OCI-LY3 (cell line): Measurements from ENCODE around the gene PDE10A.

Experiments
- H2AFZ ChIP-seq: fragments of 200-600, 300-600 bp; shearing (Covaris generic); 2 replicates; pipeline ENCODE4 v1.6.0; 2014; ENCODE audit warnings: antibody characterized with exemption, low read depth, low read length
- H3K27ac ChIP-seq: fragments of 200-600, 300-600 bp; sonication (generic); 2 replicates; pipeline ENCODE4 v1.5.1; 2014; ENCODE audit warnings: mild to moderate bottlenecking, low read length, moderate library complexity, mixed read lengths
- H3K27me3 ChIP-seq: fragments of 200-600, 300-600 bp; sonication (generic); 2 replicates; pipeline ENCODE4 v1.6.1; 2014; ENCODE audit warnings: low read depth, low read length, mixed read lengths
- H3K36me3 ChIP-seq: fragments of 200-600, 300-600 bp; sonication (generic); replicated peaks from 2 replicates; pipeline ENCODE3; 2014; ENCODE audit warnings: low read depth, low read length, mixed read lengths
- H3K4me1 ChIP-seq: fragments of 300-600, 200-600 bp; sonication (generic); 2 replicates; pipeline ENCODE4 v1.6.1; 2014; ENCODE audit warnings: low read length, mixed read lengths
- H3K4me2 ChIP-seq: fragments of 200-600, 300-600 bp; sonication (generic); 2 replicates; pipeline ENCODE4 v1.6.1; 2014; ENCODE audit warnings: low read length, mixed read lengths
- H3K4me3 ChIP-seq: fragments of 300-600, 200-600 bp; sonication (generic); 2 replicates; pipeline ENCODE4 v1.5.1; 2014; ENCODE audit warnings: antibody characterized with exemption, mild to moderate bottlenecking, low read length, moderate library complexity
- H3K79me2 ChIP-seq: fragments of 300-600, 200-600 bp; shearing (Covaris generic); 2 replicates; pipeline ENCODE4 v1.6.1; 2014; ENCODE audit warnings: mild to moderate bottlenecking, low read length, mixed read lengths
- H3K9ac ChIP-seq: fragments of 300-600, 200-600 bp; shearing (Covaris generic); 2 replicates; pipeline ENCODE4 v1.6.0; 2014; ENCODE audit warnings: mild to moderate bottlenecking, low read length, moderate library complexity
- H3K9me3 ChIP-seq: fragments of 200-600, 300-600 bp; shearing (Covaris generic); 2 replicates; pipeline ENCODE4 v1.6.1; 2014; ENCODE audit warnings: low read length, mixed read lengths; ENCODE audit not compliant: insufficient read depth
- H4K20me1 ChIP-seq: fragments of 200-600, 300-600 bp; sonication (generic); 2 replicates; pipeline ENCODE4 v1.6.1; 2016; ENCODE audit warnings: low read length, mixed read lengths; ENCODE audit not compliant: insufficient read depth
- CTCF ChIP-seq: fragments of 200-600, 300-600 bp; sonication (generic); IDR thresholded peaks from 2 replicates; pipeline ENCODE4 v1.5.1; 2014; ENCODE audit warnings: antibody characterized with exemption, low read length, low read depth
- EZH2phosphoT487 ChIP-seq: fragments of 200-600 bp; shearing (Covaris generic); IDR thresholded peaks from 2 replicates; pipeline ENCODE4 v1.6.1; 2018; ENCODE audit warnings: antibody characterized with exemption, mixed run types, low read depth

PDE10A gene

GRCh38 chr6:165383323-165383722 is 279.7 kb downstream of the PDE10A start:
- Histone ChIP-seq H3K27ac (no peak overlapping the region), H3K9ac (no peak overlapping the region), H4K20me1 (no peaks in the 10 kb centered on the region), H3K4me3 (no peak overlapping the region), H3K79me2 (no peaks in the 10 kb centered on the region), H3K4me2 (no peak overlapping the region), H3K4me1 (no peaks in the 10 kb centered on the region), H3K36me3 (no peaks in the 10 kb centered on the region), H3K27me3 (no peaks in the 10 kb centered on the region), H2AFZ (no peak overlapping the region), H3K9me3 (no peaks in the 10 kb centered on the region)
- no peak for TF ChIP-seq EZH2phosphoT487
- TF ChIP-seq CTCF, result no peak

GRCh38 chr6:165376100-165376499 is 286.9 kb downstream of the PDE10A start:
- Histone ChIP-seq H4K20me1 (no peaks in the 10 kb centered on the region), H2AFZ (no peak overlapping the region), H3K4me1 (no peaks in the 10 kb centered on the region), H3K4me3 (no peak overlapping the region), H3K27me3 (no peaks in the 10 kb centered on the region), H3K36me3 (no peaks in the 10 kb centered on the region), H3K27ac (no peak overlapping the region), H3K79me2 (no peaks in the 10 kb centered on the region), H3K9me3 (no peaks in the 10 kb centered on the region), H3K4me2 (no peak overlapping the region), H3K9ac (no peak overlapping the region)
- TF ChIP-seq EZH2phosphoT487 (no peak), CTCF (no peak)

- no peak overlapping the region for H3K27ac ChIP-seq
- H3K27me3 ChIP-seq, result no peaks in the 10 kb centered on the region
- no peak overlapping the region for H3K4me2 ChIP-seq
- TF ChIP-seq EZH2phosphoT487 (no peak), CTCF (no peak)
- no peak overlapping the region for H2AFZ ChIP-seq
- no peaks in the 10 kb centered on the region for H3K4me1 ChIP-seq
- H3K79me2 ChIP-seq, result no peaks in the 10 kb centered on the region
- no peak overlapping the region for H3K4me3 ChIP-seq
- H3K9ac ChIP-seq, result no peak overlapping the region
- no peaks in the 10 kb centered on the region for H3K9me3 ChIP-seq
- no peaks in the 10 kb centered on the region for H4K20me1 ChIP-seq
- no peaks in the 10 kb centered on the region for H3K36me3 ChIP-seq
Observed at GRCh38 chr6:165365371-165365770, 297.7 kb downstream of the PDE10A start.

GRCh38 chr6:165345700-165346099 is 317.3 kb downstream of the PDE10A start:
- Histone ChIP-seq H3K79me2 (no peaks in the 10 kb centered on the region), H3K4me2 (no peak overlapping the region), H3K27me3 (no peaks in the 10 kb centered on the region), H2AFZ (no peak overlapping the region), H3K4me3 (no peak overlapping the region), H3K36me3 (no peaks in the 10 kb centered on the region), H3K4me1 (no peaks in the 10 kb centered on the region), H3K27ac (no peak overlapping the region), H3K9me3 (no peaks in the 10 kb centered on the region), H4K20me1 (no peaks in the 10 kb centered on the region), H3K9ac (no peak overlapping the region)
- no peak for TF ChIP-seq CTCF
- TF ChIP-seq EZH2phosphoT487, result no peak
